ENCODE measurements around the gene FAM13B. TPM values are rescaled to one million over a fixed set of nuclear protein-coding genes. Genes with fewer than 3 reads are reported as not detected.

FAM13B gene
- polyA plus RNA-seq, 10 donors = 17.1 to 26.6 (median 23.9) TPM

- DNase-seq = no peak
These were observed 133.4 kb downstream of the FAM13B start for GRCh38 chr5:137899493-137899892.

GRCh38 chr5:137896560-137896959, 136.3 kb downstream of the FAM13B start:
- DNase-seq = no peak

- no peak for DNase-seq
These were observed 138.3 kb downstream of the FAM13B start for GRCh38 chr5:137894586-137894985.

DNA sequence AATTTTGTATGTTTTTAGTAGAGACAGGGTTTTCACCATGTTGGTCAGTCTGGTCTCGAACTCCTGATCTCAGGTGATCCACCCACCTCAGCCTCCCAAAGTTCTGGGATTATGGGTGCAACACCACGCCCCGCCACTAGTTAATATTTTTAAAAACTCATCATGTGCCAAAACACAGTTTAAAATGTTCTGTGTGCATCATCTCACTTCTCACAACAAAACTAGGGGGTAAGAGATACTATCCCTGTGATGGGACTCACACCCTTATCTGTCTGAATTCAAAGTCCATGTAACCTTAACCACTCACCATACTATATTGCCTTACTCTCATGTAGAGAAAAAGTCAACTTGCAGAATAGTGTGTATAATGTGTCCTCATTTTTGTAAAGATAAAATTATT, 141.0 kb downstream of the FAM13B start:
- DNase-seq = no peak

DNA sequence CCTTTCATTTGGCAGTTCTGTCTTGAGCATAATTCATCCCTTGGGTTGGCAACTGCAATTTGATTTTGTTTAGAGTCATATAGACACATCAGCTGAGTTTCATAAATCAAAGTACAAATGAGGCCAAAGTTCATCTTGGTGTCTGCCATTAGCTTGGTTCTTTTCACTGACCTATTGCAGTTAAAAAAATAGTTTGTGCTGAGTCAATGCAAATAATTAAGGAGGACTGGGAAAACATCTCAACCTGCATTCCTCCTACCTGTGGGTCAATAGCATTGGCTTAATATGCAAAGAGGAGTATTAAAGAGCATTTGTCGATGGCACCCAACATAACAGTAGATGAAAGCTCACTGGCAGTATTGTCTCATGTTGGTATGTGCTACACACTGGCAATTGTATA, 142.0 kb downstream of the FAM13B start:
- DNase-seq = no peak

- peak; percentile 85 to 95 (median 89) for DNase-seq
These were observed 143.8 kb downstream of the FAM13B start, which contains the start of gene PKD2L2 for GRCh38 chr5:137888863-137889759. TSS of gene PKD2L2 (plus strand) at chr5:137889457. CDS start at chr5:137889492, 35 bp downstream.

DNA sequence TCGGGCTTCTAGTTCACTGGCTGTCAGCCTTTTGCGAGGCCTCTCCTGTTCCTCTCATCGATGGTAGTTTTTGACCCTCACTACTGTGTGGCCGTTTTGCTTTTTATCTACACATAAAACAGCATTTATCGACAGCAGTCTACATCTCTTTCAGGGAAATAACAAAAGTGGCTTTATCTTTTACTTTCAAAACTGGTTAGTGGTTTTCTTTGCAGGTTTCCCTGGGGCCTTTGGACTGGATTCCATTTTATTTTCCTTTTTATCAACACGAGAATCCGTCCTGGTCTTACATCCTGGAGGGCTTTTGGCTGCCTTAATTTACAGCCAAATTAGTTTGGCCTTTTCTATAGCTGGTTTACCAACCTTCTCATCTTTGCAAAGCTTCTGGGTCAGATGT, 144.4 kb downstream of the FAM13B start:
- DNase-seq = no peak

Other genes starting within 250 kb of the FAM13B start
- gene MYOT, start 165.2 kb downstream of the FAM13B start, polyA plus RNA-seq (ENCODE audit: insufficient read length in 10 of 10) = 100 to 1,000 TPM; 120 to 384 (median 266) TPM
- under 1 TPM; 0.22 to 0.59 (median 0.39) TPM for gene PKD2L2, start 143.6 kb downstream of the FAM13B start, polyA plus RNA-seq (ENCODE audit: insufficient read length in 10 of 10)
- not detected for gene WNT8A, start 51.0 kb upstream of the FAM13B start, polyA plus RNA-seq (ENCODE audit: insufficient read length in 10 of 10)
- 1 to 10 TPM in 5 of 10 donors, under 1 TPM in 5; 0.44 to 1.5 (median 1.1) TPM for gene NME5, start 106.3 kb upstream of the FAM13B start, polyA plus RNA-seq (ENCODE audit: insufficient read length in 10 of 10)
- 10 to 100 TPM; 32.9 to 77.1 (median 52.1) TPM for gene BRD8, start 145.6 kb upstream of the FAM13B start, polyA plus RNA-seq (ENCODE audit: insufficient read length in 10 of 10)
- gene KIF20A, start 146.0 kb upstream of the FAM13B start, polyA plus RNA-seq (ENCODE audit: insufficient read length in 10 of 10) = 10 to 100 TPM; 13.8 to 34.5 (median 22.2) TPM
- 10 to 100 TPM; 28.0 to 42.3 (median 36.8) TPM for gene CDC23, start 180.2 kb upstream of the FAM13B start, polyA plus RNA-seq (ENCODE audit: insufficient read length in 10 of 10)
- gene GFRA3, start 241.5 kb upstream of the FAM13B start, polyA plus RNA-seq (ENCODE audit: insufficient read length in 10 of 10) = 10 to 100 TPM in 1 of 10 donors, 1 to 10 TPM in 9; 3.7 to 13.7 (median 5.5) TPM

All from muscle of back (tissue), 11 donors.